CD4-positive, alpha-beta T cell (primary cell): ENCODE measurements around the gene TTLL11. TPM values are rescaled to one million over a fixed set of nuclear protein-coding genes. Genes with fewer than 3 reads are reported as not detected.
A peak's percentile ranks its signal among the peaks of the same experiment; 100 is the strongest.

ENCODE experiments used
- ATAC-seq: fragments of 200-7000 bp; cut with Tn5 transposase; one replicate; pipeline ENCODE4 v1.10.0; 2022; ENCODE audit warnings: mild to moderate bottlenecking; ENCODE audit not compliant: poor library complexity
- CTCF ChIA-PET: fragments of 350-600 bp; sonication (Branson Sonifier 250); formaldehyde crosslinking; loops from one replicate; lab custom pipeline; 2021; ENCODE audit warnings: antibody characterized with exemption, inconsistent platforms; lab: Charles Lee
- POLR2A ChIA-PET: fragments of 350-600 bp; sonication (Branson Sonifier 250); formaldehyde crosslinking; loops from one replicate; lab custom pipeline; 2021; ENCODE audit warnings: antibody characterized with exemption, inconsistent platforms; lab: Charles Lee
- DNase-seq, 14 experiments: peaks; one replicate each; pipeline ENCODE4 v3.0.0-alpha.2; 2013 to 2020; ENCODE audit warnings: mixed read lengths in 2 of 14
- H3K27ac ChIP-seq, 2 donors: one replicate each; pipeline versions ENCODE4 v1.5.1 to v1.7.0; 2013; ENCODE audit warnings: low read length in 2 of 2, low read depth in 1 of 2, mild to moderate bottlenecking in 1 of 2
- H3K27me3 ChIP-seq, 2 experiments: 1 replicate in 1 of 2; 2 replicates in 1 of 2; pipeline versions ENCODE4 v1.6.1 to v1.7.0; 2013; ENCODE audit warnings: low read length in 2 of 2, control low read depth in 1 of 2, mild to moderate bottlenecking in 1 of 2, moderate library complexity in 1 of 2; ENCODE audit not compliant: insufficient read depth in 2 of 2, control insufficient read depth in 1 of 2
- H3K36me3 ChIP-seq: one replicate; pipeline ENCODE4 v1.6.1; 2013; ENCODE audit warnings: low read length, control low read depth; ENCODE audit not compliant: insufficient read depth
- H3K4me1 ChIP-seq: one replicate; pipeline ENCODE4 v1.6.1; 2013; ENCODE audit warnings: low read length, control low read depth; ENCODE audit not compliant: insufficient read depth
- H3K4me3 ChIP-seq: one replicate; pipeline ENCODE4 v1.5.1; 2013; ENCODE audit warnings: mild to moderate bottlenecking, low read length, moderate library complexity
- H3K9me3 ChIP-seq, 2 experiments: 1 replicate in 1 of 2; 2 replicates in 1 of 2; pipeline versions ENCODE4 v1.6.1 to v1.7.0; 2013; ENCODE audit warnings: low read length in 2 of 2, mild to moderate bottlenecking in 2 of 2, control low read depth in 1 of 2, moderate library complexity in 1 of 2; ENCODE audit not compliant: control insufficient read depth in 1 of 2, insufficient read depth in 1 of 2
- H3K27ac Mint-ChIP-seq: one replicate; pipeline ENCODE4 v1.8.0; 2020; ENCODE audit warnings: mixed read lengths
- H3K27me3 Mint-ChIP-seq: one replicate; pipeline ENCODE4 v1.8.0; 2021; ENCODE audit warnings: mixed read lengths
- H3K36me3 Mint-ChIP-seq: one replicate; pipeline ENCODE4 v1.8.0; 2021; ENCODE audit warnings: low read depth, mixed read lengths
- H3K4me1 Mint-ChIP-seq: one replicate; pipeline ENCODE4 v1.8.0; 2021; ENCODE audit warnings: low read depth, mixed read lengths
- H3K4me3 Mint-ChIP-seq: one replicate; pipeline ENCODE4 v1.8.0; 2020; ENCODE audit warnings: mild to moderate bottlenecking, mixed read lengths
- H3K9me3 Mint-ChIP-seq: one replicate; pipeline ENCODE4 v1.8.0; 2020; ENCODE audit warnings: mixed read lengths
- CTCF ChIP-seq: fragments of 200-600 bp; IDR thresholded peaks from one replicate; pipeline ENCODE4 v1.8.0; 2022; ENCODE audit warnings: antibody characterized with exemption, mild to moderate bottlenecking
- intact Hi-C, 2 experiments: fragments of 100-400 bp; cut with DNase I in 1 of 2; cut with micrococcal nuclease in 1 of 2; formaldehyde crosslinking; loops; one replicate each; pipeline versions ENCODE4 v1.15.1 to v1.9.0; 2023 to 2025; cut with DNase I, micrococcal nuclease
- total RNA-seq, 174 experiments: library from RNA in 2 of 174; stranded (reverse) in 2 of 174; gene quantifications; one replicate each; pipeline ENCODE4 v1.2.3 and lab custom pipeline; 2021 to 2026

TTLL11 gene
- total RNA-seq, 2 experiments from 2014 or later = 1.6 to 2.3 TPM

- DNase-seq = no peak
- intact Hi-C loops = no loop called here
- no peak overlapping the region for H3K27ac ChIP-seq
- ChIA-PET CTCF (no interaction called here), POLR2A (no interaction called here)
- no peaks in the 10 kb centered on the region for H3K36me3 ChIP-seq
- peaks cover 17% of the 10 kb centered on the region for H3K4me1 Mint-ChIP-seq
- TF ChIP-seq CTCF = no peak
- no peak overlapping the region for H3K4me3 Mint-ChIP-seq
- no peak for ATAC-seq
- no peaks in the 10 kb centered on the region for H3K36me3 Mint-ChIP-seq
- H3K4me1 ChIP-seq = peaks cover 19% of the 10 kb centered on the region
- H3K9me3 Mint-ChIP-seq = no peaks in the 10 kb centered on the region
- no peaks in the 10 kb centered on the region for H3K9me3 ChIP-seq
- no peak overlapping the region for H3K27ac Mint-ChIP-seq
- no peak overlapping the region for H3K4me3 ChIP-seq
- H3K27me3 ChIP-seq = no peaks in the 10 kb centered on the region
- H3K27me3 Mint-ChIP-seq = no peaks in the 10 kb centered on the region
These were observed 306.6 kb downstream of the TTLL11 start for GRCh38 chr9:121786543-121786948.

GRCh38 chr9:121785673-121786542 lies 307.2 kb downstream of the TTLL11 start:
- no peaks in the 10 kb centered on the region for H3K27me3 ChIP-seq
- no peak for TF ChIP-seq CTCF
- H3K27ac ChIP-seq = no peak overlapping the region
- H3K4me3 ChIP-seq = no peak overlapping the region
- intact Hi-C loops = no loop called here
- H3K4me3 Mint-ChIP-seq = no peak overlapping the region
- no peak overlapping the region for H3K27ac Mint-ChIP-seq
- POLR2A ChIA-PET = no interaction called here
- no peaks in the 10 kb centered on the region for H3K36me3 ChIP-seq
- H3K4me1 Mint-ChIP-seq = peaks cover 17% of the 10 kb centered on the region
- DNase-seq = no peak
- H3K36me3 Mint-ChIP-seq = no peaks in the 10 kb centered on the region
- H3K4me1 ChIP-seq = peaks cover 19% of the 10 kb centered on the region
- H3K9me3 ChIP-seq = no peaks in the 10 kb centered on the region
- H3K27me3 Mint-ChIP-seq = no peaks in the 10 kb centered on the region
- no peak for ATAC-seq
- H3K9me3 Mint-ChIP-seq = no peaks in the 10 kb centered on the region
- CTCF ChIA-PET = no interaction called here

- Mint-ChIP-seq H3K4me3 (peak overlapping the region; percentile 34), H3K27ac (no peak overlapping the region), H3K9me3 (no peaks in the 10 kb centered on the region), H3K36me3 (no peaks in the 10 kb centered on the region), H3K27me3 (no peaks in the 10 kb centered on the region), H3K4me1 (peaks cover 17% of the 10 kb centered on the region)
- peaks cover 0 to under 1% of the 10 kb centered on the region in 2 experiments for H3K9me3 ChIP-seq
- no peaks in the 10 kb centered on the region for H3K27me3 ChIP-seq
- no peak overlapping the region for H3K4me3 ChIP-seq
- CTCF ChIA-PET = no interaction called here
- peaks cover 19% of the 10 kb centered on the region for H3K4me1 ChIP-seq
- H3K36me3 ChIP-seq = no peaks in the 10 kb centered on the region
- no peak for TF ChIP-seq CTCF
- no peak overlapping the region for H3K27ac ChIP-seq
- DNase-seq = peak in 1 of 14 experiments; percentile 30
- no peak for ATAC-seq
- intact Hi-C loops = no loop called here
- POLR2A ChIA-PET = no interaction called here
These were observed 308.2 kb downstream of the TTLL11 start for GRCh38 chr9:121784731-121785411.
